ENCODE results near the gene KRTAP10-1.

GRCh38 chr21:44558695-44559094 lies 18.7 kb upstream of the KRTAP10-1 start, which contains the start of gene KRTAP10-3:
- TF ChIP-seq GATA2 (IDR thresholded peaks at IDR 0.05; ENCODE audit: low read depth, low read length) = no peak
- TF ChIP-seq GATA3 (IDR thresholded peaks at IDR 0.05; ENCODE audit: low read depth, low read length) = no peak
